ENCODE results near the gene GP2.

- no peak for TF ChIP-seq CTCF (IDR thresholded peaks at IDR 0.05)
- TF ChIP-seq POLR2AphosphoS5 (IDR thresholded peaks at IDR 0.05), result no peak
Measured at GRCh38 chr16:20344611-20345010, 17.3 kb upstream of the GP2 start.
